HG03432 (cell line): ENCODE data around the gene IQCK.
A peak's percentile ranks its signal among the peaks of the same experiment; 100 is the strongest.
"Not testable (repeated sequence)": the region's sequence is repeated elsewhere in the genome, so short reads cannot be mapped to it uniquely, and the experiment has no call there.

ENCODE experiments used
- ATAC-seq: cut with Tn5 transposase; IDR thresholded peaks from one replicate; pipeline ENCODE4 v1.9.1; 2021; ENCODE audit warnings: mild to moderate bottlenecking, moderate library complexity; ENCODE audit not compliant: unreplicated experiment

Gene IQCK

DNA sequence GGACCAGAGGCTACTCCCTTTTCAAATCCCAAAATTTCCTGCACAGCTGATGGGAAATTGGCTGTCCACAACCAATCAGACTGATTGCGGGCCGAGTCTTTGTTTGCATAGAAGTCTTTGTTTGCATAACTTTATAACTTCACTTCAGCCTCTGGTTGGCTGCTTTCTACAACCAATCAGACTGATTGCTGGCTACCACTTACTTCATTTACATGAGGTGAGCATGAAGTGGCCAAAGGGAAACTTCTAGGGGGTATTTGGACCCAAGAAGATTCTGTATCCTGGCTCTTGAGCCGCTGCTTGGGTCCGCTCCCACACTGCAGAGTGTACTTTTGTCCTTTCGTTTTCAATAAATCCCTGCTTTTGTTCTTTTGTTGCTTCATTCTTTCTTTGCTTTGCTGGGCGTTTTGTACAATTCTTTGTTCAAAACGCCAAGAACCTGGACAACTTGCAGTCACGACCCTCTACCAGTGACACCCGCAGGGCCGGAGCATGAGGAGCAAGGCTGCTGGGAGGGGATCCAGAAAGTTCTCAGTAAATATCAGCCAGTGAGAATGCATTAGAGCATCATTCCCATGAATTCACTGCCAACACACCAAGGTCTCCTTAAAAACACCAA lies 67.5 kb downstream of the IQCK start:
- no peak for ATAC-seq

DNA sequence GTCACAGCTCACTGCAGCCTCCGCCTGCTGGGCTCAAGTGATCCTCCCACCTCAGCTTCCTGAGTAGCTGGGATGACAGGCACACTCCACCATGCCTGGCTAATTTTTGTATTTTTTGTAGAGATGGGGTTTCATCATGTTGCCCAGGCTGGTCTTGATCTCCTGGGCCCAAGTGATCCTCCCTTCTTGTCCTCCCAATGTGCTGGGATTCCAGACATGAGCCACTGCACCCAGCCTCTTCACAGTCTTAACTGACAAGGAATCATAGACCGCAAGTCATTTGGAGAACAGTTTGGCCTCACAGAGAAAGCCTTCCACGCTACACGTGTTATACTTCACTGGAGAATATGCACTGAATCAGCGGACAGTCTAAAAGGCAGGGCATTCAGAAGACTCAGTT lies 83.3 kb downstream of the IQCK start:
- ATAC-seq: not testable (repeated sequence)

DNA sequence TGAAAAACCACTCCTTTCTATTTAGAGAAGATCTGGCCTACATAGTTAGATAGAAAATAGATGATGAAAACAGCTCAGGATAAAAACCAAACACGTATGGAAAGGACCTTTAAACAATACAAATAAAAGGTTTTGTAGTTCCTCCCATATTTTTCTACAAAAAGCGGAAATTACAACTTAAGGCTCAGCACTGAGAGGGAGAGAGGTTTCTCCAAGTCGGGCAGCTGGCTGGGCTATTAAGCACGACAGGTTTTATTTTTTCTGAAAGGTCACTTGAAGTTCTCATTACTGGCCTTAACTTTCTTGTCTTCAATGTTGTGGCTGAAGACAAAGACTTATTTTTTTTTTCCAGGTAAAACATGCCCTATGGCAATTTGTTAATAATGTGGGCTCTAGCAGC lies 83.8 kb downstream of the IQCK start:
- not testable (repeated sequence) for ATAC-seq

DNA sequence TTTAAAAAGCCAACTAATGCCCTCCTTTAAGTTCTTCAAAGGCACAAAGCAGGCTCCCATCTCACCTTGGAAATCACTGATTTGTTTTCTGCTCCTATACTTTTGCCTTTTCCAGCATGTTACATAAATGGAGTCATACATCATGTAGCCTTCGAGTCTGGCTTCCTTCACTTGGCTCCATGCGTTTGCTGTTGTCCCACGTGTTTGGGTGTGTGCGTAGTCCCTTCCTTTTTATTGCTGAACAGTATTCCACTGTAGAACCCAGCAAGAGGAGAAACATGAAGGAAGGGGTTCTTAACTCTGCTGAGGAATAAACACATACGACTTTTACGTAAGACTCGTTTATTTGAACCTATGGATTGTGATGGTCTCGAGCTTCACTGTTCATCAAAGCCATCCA lies 84.5 kb downstream of the IQCK start:
- no peak for ATAC-seq

- ATAC-seq: no peak
These were observed 86.7 kb downstream of the IQCK start for GRCh38 chr16:19804538-19805323.

- no peak for ATAC-seq
These were observed 87.5 kb downstream of the IQCK start for GRCh38 chr16:19805459-19806162.

DNA sequence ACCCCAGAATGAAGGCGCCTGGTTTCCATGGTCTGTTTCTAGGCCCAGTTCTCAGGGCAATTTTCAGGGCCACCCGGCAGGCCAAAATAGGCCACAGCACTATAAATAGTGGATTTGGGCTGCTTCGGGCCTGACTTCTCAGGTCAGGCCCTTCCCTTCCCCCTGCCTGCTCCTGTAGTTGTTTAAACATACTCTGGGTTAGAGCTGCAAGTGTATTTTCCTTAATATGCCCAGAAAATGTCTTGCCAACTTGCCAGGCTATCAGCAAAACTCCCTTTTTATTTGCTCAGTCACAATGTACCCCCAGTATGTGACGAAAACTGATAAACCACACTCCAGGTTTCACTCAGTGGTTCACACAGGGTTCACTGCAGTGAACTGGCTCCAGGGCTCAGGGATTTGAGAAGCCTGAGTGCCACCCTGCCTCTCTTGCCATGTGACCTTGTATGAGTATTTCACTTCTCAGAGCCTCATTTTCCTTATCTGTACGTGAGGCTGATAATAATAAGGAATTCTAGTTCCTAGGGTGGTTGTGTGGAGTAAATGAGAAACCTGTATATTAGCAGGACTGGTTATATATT lies 90.1 kb downstream of the IQCK start:
- ATAC-seq: peak; percentile 95

DNA sequence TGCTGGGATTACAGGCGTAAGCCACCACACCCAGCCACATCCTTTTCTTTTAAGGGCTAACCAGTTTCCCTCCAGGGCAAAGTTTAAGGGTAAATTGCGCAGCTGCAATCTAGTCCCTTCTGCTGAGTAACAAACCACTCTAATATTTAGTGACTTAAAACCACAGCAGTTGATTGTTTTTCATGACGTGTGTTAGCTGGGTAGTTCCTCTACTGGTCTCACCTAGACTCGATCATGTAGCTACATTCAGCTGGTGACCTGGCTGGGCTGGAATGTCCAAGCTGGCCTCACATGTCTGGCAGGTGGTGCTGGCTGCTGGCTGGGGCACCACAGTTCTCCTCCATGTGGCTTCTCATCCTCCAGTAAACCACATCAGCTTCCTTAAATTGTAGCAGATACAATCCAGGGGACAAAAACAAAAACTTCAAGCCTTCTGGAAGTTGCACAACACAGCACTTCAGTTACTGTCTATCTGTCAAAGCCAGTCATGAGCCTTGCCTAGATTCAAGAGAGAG lies 91.1 kb downstream of the IQCK start:
- ATAC-seq: no peak

- ATAC-seq: no peak
These were observed 91.6 kb downstream of the IQCK start for GRCh38 chr16:19809693-19810092.

DNA sequence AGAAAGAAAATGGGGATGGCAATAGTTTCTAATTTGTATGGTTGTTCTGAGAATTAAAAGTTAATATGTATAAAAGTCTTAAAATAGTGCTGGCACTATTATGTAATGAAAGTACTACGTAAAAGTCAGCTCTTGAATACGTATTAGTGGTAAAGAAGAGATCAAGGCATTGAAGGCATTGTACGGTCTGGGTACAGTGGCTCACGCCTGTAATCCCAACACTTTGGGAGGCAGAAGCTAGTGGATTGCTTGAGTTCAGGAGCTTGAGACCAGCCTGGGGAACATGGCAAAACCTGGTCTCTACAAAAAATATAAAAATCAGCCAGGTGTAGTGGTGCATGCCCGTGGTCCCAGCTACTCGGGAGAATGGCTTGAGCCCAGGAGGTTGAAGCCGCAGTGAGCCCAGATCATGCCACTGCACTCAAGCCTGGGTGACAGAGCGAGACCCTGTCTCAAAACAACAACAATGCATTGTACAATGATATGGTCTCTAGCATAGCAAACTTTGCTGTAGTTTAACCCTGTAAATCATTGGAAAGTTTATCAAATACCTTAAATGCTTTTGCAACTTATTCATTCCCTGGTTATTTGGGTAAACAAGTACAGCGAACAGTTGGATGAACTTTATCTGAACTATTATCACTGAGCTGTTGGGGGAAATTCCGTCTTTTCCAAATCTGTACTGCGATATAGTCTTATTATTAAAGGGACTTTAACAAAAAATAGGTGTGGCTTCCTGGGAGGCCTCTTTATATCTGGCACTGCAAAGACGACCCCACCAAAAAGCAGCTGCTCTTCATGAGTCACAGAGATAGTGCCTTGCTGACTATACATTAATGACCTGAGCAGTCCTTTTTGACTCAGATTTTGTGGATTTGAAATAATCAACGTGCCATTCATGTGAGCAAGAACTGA lies 93.0 kb downstream of the IQCK start:
- no peak for ATAC-seq

GRCh38 chr16:19812986-19813385 lies 94.9 kb downstream of the IQCK start:
- ATAC-seq: no peak

- no peak for ATAC-seq
These were observed 97.3 kb downstream of the IQCK start for GRCh38 chr16:19815418-19815817.

- no peak for ATAC-seq
These were observed 99.1 kb downstream of the IQCK start for GRCh38 chr16:19817122-19817521.

DNA sequence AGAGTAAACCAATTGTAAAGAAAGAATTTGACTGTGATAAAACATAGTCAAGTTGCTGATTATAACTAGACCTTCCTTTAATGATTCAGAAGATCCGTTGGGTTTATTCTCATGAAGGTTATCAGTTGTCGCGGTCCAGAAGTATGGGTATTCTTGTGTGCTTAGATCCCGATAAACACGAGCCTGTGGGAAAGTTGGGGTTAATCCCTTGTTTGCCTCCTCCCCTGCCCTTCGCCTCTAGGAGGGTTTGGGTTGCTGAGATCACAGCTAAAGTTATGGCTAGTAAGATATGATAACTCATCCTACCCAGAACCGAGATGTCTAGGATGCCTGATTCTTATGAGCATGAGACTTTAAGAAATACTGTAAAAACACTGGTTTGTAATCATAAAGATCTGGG lies 99.8 kb downstream of the IQCK start:
- ATAC-seq: no peak

- ATAC-seq: no peak
These were observed 104.5 kb downstream of the IQCK start for GRCh38 chr16:19822533-19822932.

DNA sequence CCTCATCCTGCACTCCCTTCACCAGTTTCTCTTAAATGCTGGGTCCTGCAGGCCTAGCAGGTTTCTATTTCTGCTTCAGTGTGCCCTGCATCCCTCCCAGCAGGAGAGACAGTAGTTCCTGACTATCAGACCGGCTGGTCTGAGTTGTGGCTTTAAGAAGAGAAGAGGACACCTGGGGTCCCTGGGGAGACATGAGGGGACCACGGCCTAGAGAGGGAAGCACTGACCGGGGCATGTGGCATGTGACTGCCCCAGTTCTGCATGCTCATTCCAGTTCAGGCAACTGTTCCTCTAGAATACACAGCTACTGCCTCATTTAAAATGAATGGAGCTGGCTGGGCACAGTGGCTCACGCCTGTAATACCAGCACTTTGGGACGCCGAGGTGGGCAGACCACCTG lies 105.3 kb downstream of the IQCK start:
- ATAC-seq: no peak

GRCh38 chr16:19824216-19824615 lies 106.1 kb downstream of the IQCK start:
- no peak for ATAC-seq

DNA sequence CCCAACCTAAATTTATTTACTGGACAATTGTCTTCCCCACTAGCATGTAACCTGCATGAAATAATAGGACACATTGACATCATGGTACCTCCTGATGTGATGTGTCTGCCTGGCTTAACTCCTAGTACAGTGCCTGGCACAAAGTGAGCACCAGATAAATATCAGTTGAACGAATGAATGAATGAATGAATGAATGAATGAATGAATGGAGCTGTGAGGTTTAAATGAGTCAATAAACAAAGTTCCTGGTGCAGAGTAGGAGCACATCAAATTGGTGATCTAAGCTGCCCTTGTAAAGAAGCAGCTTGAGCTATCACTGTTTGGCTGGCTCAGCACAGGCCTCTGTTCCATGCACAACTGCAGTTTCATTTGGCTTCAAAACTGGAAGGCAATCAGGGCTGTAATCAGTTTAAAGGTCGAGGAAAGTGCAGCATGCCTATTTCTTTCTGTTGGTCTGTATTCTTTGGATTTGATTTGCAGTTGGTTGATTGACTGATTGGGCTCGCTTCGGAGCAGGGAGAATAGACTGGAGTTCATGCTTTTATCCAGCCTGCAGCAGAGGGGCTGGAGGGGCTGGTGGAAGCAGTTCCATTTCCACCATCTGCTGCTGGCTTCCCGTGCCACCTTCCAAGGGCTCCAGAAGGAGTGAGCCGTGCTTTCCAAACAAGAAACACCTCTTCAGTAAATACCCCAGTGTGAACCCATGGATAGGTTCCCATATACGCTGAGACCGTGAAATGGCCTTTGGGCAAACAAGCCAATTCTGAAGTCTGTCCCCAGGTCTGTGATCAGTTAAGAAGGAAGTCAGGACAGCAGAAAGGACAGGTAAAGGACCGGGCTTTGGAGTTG lies 112.0 kb downstream of the IQCK start:
- no peak for ATAC-seq

DNA sequence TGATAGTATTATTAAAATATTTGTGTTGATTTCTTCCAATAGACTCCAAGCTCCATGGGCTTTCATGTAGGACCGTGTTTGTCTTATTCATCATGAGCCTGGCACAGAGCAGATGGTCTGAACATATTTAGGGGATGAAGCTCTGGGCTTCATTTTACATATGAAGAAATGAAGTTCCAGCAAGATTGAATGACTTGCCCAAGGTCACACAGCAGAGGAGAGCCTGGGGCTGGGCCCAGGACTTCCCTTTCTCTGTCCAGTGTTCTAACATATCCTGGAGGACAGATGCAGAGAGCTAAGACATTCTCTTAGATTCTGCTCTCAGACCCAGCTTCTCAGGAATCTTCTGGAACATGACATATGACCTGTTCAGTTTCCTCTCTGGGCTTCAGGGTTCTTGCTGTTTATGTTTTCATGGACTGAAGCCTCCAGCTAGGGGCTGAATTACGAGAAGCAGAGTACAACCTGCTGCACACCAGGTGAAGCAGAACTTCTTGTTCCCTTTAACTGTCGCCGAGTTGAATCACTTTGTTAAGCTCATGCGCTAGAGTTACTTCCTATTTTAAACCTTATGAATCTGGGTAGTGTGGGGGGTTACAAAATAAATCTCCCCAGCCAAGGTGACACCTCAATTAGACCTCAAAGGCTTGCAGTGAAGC lies 113.0 kb downstream of the IQCK start:
- ATAC-seq: no peak
